GM19193 (cell line): ENCODE data around the gene DUSP3.

Experiments
- POLR2A ChIP-seq: IDR thresholded peaks from 4 replicates; pipeline ENCODE4 v1.6.1; 2011; ENCODE audit not compliant: insufficient read depth, insufficient read length; ENCODE audit errors: extremely low read depth

DUSP3 gene

DNA sequence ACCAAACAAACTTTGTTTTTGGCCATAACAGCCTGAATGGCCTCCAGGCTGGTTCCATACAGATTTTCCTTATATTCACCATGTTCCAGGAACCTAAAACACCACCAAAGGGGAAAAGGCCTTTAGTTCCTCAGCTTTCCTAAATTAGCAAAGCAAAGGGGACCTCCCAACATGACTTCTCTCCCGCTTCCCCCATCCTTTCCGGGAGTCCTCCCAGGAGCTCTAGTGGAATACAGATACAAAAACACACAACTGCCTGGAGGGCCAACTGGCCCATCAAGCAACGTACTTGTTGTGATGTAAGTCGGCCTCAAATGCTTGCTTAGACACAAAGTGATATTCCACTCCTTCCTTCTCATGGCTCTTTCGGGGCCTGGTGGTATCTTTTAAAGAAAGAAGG is 32.0 kb upstream of the DUSP3 start:
- no peak for TF ChIP-seq POLR2A

DNA sequence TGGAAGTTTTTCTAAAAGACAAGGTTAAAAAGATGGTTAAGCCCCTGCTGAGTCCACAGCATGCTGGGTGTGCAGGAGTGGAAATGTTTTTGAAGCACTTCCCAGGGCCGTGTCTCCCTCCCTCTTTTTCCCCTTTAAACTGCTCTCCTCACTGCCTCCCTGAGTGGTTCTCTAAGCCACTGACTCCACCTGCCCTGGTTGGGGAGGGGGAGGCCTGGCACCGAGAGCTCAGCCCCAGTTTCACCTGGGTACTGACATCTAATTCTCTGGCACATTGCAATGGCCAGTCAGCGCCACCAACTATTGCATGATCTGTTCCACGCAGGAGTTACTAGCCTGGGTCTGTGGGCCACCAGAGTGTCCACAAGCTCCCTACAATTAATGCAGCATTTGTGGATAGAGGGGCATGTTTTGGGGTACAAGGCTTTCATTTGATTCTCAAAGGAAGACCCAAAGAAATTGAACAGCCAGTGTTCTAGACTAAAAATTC is 31.5 kb upstream of the DUSP3 start:
- no peak for TF ChIP-seq POLR2A

GRCh38 chr17:43809121-43809520 is 30.3 kb upstream of the DUSP3 start:
- TF ChIP-seq POLR2A = no peak

DNA sequence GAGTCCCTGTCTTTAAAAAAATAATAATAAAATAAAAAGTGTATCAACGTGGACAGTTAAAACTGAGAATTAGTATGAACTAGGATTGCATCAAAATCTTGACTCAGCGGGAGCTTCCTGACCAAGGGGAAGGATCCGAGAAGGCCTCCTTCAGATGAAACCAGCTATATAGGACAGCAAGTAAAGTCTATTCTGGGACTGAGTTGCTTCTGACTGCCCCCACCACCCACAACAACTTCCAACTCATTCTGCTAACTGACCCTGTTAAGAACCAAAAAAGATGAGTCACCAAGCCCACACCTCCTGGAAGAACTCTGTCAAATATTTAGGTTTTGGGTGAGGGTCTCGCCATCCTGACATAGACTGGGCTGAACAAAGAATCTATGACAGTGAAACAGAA is 29.3 kb upstream of the DUSP3 start:
- TF ChIP-seq POLR2A = no peak

GRCh38 chr17:43805117-43805516 is 26.3 kb upstream of the DUSP3 start:
- TF ChIP-seq POLR2A = no peak

- no peak for TF ChIP-seq POLR2A
Observed at GRCh38 chr17:43803758-43804157, 25.0 kb upstream of the DUSP3 start.

GRCh38 chr17:43801844-43802243 is 23.1 kb upstream of the DUSP3 start:
- TF ChIP-seq POLR2A = no peak

- no peak for TF ChIP-seq POLR2A
Observed at GRCh38 chr17:43800736-43801135, 22.0 kb upstream of the DUSP3 start.

- no peak for TF ChIP-seq POLR2A
Observed at GRCh38 chr17:43799047-43799446, 20.3 kb upstream of the DUSP3 start.

GRCh38 chr17:43791589-43791988 is 12.8 kb upstream of the DUSP3 start:
- TF ChIP-seq POLR2A = no peak

DNA sequence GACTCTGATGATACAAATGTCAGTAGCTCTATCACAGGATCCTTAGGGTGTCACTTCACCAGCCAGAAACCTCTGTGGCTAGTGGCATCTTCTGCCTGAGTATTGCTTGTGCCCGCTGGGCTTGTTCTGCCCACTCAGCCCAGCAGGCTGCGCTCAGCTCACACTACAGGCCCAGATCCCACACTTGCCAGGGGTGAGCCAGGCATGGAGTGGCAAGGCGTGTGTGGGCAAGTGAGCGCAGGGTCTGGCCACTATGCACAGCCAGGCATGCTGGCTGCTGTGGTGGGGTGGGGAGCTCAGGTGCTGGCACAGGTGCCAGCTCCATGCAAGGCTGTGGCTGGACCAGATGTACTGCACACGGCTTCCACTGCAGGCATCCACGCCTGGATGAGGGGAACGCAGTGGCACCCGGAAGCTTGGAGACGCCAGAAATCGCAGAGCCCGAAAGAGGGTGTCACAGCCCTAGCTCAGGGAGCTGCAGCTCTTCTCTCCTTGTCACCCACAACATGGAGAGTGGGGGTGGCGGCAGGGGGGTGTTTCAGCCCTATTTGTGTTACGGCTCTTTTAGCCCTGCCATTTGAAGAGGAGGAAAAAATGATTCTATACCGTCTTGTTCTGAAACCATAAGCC is 11.6 kb upstream of the DUSP3 start:
- TF ChIP-seq POLR2A = no peak

- TF ChIP-seq POLR2A = no peak
Observed at GRCh38 chr17:43789482-43789881, 10.7 kb upstream of the DUSP3 start.

- no peak for TF ChIP-seq POLR2A
Observed at GRCh38 chr17:43788540-43788939, 9.8 kb upstream of the DUSP3 start.

DNA sequence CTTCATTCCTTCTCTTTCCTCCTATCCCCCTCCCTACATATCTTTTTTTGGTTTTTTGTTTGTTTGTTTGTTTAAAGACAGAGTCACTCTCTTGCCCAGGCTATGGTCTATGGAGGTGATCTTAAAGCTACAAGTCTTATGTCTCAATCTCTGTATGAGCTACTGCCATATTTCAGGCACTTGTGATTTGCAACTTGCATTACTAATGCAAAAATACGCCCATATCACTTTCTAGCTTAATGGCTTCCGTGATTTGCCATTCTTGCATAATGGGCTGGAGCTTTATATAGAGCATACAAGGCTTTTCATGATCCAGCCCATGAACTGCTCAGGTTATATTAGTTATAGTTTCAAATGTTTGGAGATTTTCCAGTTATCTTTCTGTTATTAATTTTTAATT is 9.0 kb upstream of the DUSP3 start:
- TF ChIP-seq POLR2A = no peak

DNA sequence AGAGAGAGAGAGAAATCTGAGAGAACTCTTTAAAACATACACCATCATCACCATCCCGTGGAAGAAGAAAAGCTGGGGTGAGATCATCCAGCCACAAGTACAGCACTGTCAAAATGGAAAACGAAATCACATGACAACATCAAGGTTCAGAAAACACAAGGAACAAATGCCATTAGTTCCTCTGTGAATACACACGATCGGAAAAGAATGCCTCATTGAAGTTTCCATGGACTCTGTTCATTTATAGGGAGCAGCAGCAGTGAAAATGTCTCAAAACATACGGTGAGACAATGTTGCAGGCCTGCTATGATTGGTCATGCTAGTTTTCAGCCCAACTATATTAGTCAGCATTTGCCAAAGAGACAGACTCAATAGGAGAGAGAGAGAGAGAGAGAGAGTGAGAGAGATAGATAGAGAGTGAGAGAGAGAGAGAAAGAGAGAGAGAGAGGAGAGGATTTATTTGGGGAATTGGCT is 5.9 kb upstream of the DUSP3 start:
- TF ChIP-seq POLR2A = no peak

DNA sequence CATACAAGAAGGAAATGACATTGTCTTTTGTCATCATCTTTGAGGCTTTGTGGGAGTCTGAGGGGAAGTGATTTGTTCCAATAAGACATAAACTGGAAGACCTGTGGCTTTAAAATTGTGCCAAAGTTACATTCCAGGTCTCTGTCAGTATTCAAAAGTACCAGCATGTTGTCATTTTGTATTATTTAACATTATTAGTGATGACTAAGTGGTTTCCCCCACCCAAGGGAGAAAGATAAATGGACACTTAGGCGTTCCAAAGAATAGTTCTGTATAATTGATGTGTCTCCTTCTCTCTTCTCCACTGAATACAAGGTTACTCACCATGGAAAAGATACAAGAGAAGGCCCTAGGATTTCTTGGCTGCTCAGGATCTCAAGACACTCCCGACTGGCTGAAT is 5.3 kb upstream of the DUSP3 start:
- TF ChIP-seq POLR2A = no peak
